Stomach (tissue), 9 donors: ENCODE measurements around the gene GHDC. TPM values are rescaled to one million over a fixed set of nuclear protein-coding genes. Genes with fewer than 3 reads are reported as not detected.

Experiments
- DNase-seq, 2 donors: peaks; one replicate each; pipeline versions ENCODE4 v3.0.0 to v3.0.0-alpha.2; 2013 to 2019
- H3K27ac ChIP-seq, 5 donors: fragments of 200-600 bp in 4 of 5; sonication (generic) in 4 of 5; one replicate each; pipeline ENCODE4 v1.5.1; 2013 to 2019; ENCODE audit warnings: mild to moderate bottlenecking in 1 of 5, moderate library complexity in 1 of 5
- H3K27me3 ChIP-seq, 3 donors: fragments of 200-600 bp; sonication (generic); one replicate each; pipeline ENCODE4 v1.5.1; 2017 to 2019; ENCODE audit warnings: mixed run types in 1 of 3
- H3K36me3 ChIP-seq, 4 donors: fragments of 200-600 bp; sonication (generic); 1 replicate in 3 of 4; 2 replicates in 1 of 4; pipeline ENCODE4 v1.5.1; 2016 to 2019
- H3K4me1 ChIP-seq, 4 donors: fragments of 200-600 bp; sonication (generic); one replicate each; pipeline ENCODE4 v1.5.1; 2016 to 2019
- H3K4me3 ChIP-seq, 4 donors: fragments of 200-600 bp; sonication (generic) in 3 of 4; one replicate each; pipeline ENCODE4 v1.5.1; 2016 to 2019; ENCODE audit warnings: mild to moderate bottlenecking in 1 of 4
- H3K9me3 ChIP-seq, 4 donors: fragments of 200-600 bp; sonication (generic); one replicate each; pipeline ENCODE4 v1.5.1; 2016 to 2019
- CTCF ChIP-seq, 7 experiments: fragments of 450-650 bp in 4 of 7; fragments of 200-600 bp in 3 of 7; sonication (generic) in 3 of 7; IDR thresholded peaks; one replicate each; pipeline ENCODE4 v1.5.1; 2016 to 2019; ENCODE audit warnings: antibody characterized with exemption in 7 of 7, control low read depth in 2 of 7, mild to moderate bottlenecking in 1 of 7
- EP300 ChIP-seq: sonication (generic); formaldehyde crosslinking; IDR thresholded peaks from one replicate; pipeline ENCODE4 v1.6.1; 2017; ENCODE audit warnings: antibody characterized with exemption
- POLR2A ChIP-seq, 4 donors: fragments of 450-650 bp; IDR thresholded peaks; one replicate each; pipeline ENCODE4 v1.6.1; 2016; ENCODE audit warnings: antibody characterized with exemption in 4 of 4, control low read depth in 2 of 4, mild to moderate bottlenecking in 1 of 4, moderate library complexity in 1 of 4
- POLR2AphosphoS5 ChIP-seq, 3 donors: sonication (generic); formaldehyde crosslinking; IDR thresholded peaks; one replicate each; pipeline ENCODE4 v1.6.1; 2016; ENCODE audit warnings: antibody characterized with exemption in 3 of 3
- WGBS, 5 donors: extraction: QIAGEN DNeasy Blood & Tissue Kit in 3 of 5; methylation state at CpG; one replicate each; pipeline versions ENCODE4 v1.1.5 to v1.1.7; 2013 to 2018; 5-methylcytosine and 5-hydroxymethylcytosine counted together
- intact Hi-C: fragments of 100-400 bp; cut with DNase I; formaldehyde crosslinking; loops from one replicate; pipeline ENCODE4 v1.15.1; 2023; ENCODE audit warnings: low total_unique reads
- polyA plus RNA-seq, 3 donors: library from polyadenylated mRNA; stranded (reverse); fragments of 200-250 nt; gene quantifications; one replicate each; pipeline ENCODE4 v1.2.3, GENCODE V29; 2013
- total RNA-seq, 5 donors: library from RNA; depleted of rRNA; stranded (reverse); fragments of >200 nt; gene quantifications; one replicate each; pipeline versions ENCODE4 v1.1.0 to v1.2.3, GENCODE V29; 2014 to 2016
- donor health status: healthy with polysubstance abuse.
- donor health status: Bipolar disorder and iron deficiency.
- donor health status: healthy.

The GHDC gene
- total and polyA plus RNA-seq, 8 donors: 7.1 to 43.2 (median 13.9) TPM; not detected in 1

GRCh38 chr17:42179911-42180410, 14.3 kb downstream of the GHDC start:
- no peak overlapping the region for H3K27ac ChIP-seq
- no peaks in the 10 kb centered on the region for H3K9me3 ChIP-seq
- intact Hi-C loops: no loop called here
- DNase-seq: peak; percentile 38 to 86
- H3K4me1 ChIP-seq: peaks cover 21 to 40% (median 36%) of the 10 kb centered on the region in 4 donors
- peaks cover 12 to 43% (median 23%) of the 10 kb centered on the region in 3 donors for H3K27me3 ChIP-seq
- no peaks in the 10 kb centered on the region for H3K36me3 ChIP-seq
- peak overlapping the region in 1 of 4 donors; percentile 55 for H3K4me3 ChIP-seq
- WGBS, 5 donors: 11 to 20% (median 13%) methylated on average over 15 to 20 of the region's 20 CpGs
- TF ChIP-seq EP300 (no peak), POLR2AphosphoS5 (IDR thresholded peaks at IDR 0.05) (no peak), POLR2A (IDR thresholded peaks at IDR 0.05) (no peak)

DNA sequence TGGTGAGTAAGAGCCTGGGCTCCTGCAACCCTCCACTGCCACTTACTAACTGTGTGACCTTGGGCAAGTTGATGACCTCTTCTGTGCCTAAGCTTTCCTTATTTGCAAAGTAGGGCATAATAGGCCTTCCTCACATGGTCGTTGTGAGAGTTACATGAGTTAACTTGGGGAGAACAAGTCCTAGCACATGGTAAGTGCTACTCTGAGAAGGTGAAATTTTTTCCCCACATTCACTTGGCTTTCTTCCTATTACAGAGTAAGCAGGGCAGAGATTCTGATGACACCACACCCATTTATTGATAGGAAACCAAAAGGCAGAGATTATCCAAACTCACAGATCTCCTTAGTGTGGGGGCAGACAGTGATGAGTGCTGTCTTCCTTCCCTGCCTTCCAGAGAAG, 15.0 kb downstream of the GHDC start:
- H3K4me3 ChIP-seq: no peak overlapping the region
- peaks cover 18 to 35% (median 30%) of the 10 kb centered on the region in 4 donors for H3K4me1 ChIP-seq
- no peaks in the 10 kb centered on the region for H3K9me3 ChIP-seq
- WGBS, 5 donors: 8 to 33% (median 12%) methylated on average over 1 of the region's 1 CpG
- no peak overlapping the region for H3K27ac ChIP-seq
- no peaks in the 10 kb centered on the region for H3K36me3 ChIP-seq
- DNase-seq: no peak
- H3K27me3 ChIP-seq: peaks cover 12 to 43% (median 23%) of the 10 kb centered on the region in 3 donors
- intact Hi-C loops: no loop called here
- no peak for TF ChIP-seq POLR2AphosphoS5 (IDR thresholded peaks at IDR 0.05)
- TF ChIP-seq CTCF (IDR thresholded peaks at IDR 0.05): no peak
- no peak for TF ChIP-seq EP300
- TF ChIP-seq POLR2A (IDR thresholded peaks at IDR 0.05): no peak

GRCh38 chr17:42178817-42179216, 15.5 kb downstream of the GHDC start:
- TF ChIP-seq POLR2AphosphoS5 (IDR thresholded peaks at IDR 0.05): no peak
- TF ChIP-seq POLR2A (IDR thresholded peaks at IDR 0.05): no peak
- peaks cover 12 to 43% (median 23%) of the 10 kb centered on the region in 3 donors for H3K27me3 ChIP-seq
- peak in 1 of 2 donors; percentile 39 for DNase-seq
- peaks cover 14 to 30% (median 27%) of the 10 kb centered on the region in 4 donors for H3K4me1 ChIP-seq
- WGBS, 5 donors: 23 to 41% (median 32%) methylated on average over 5 to 14 of the region's 14 CpGs
- no peaks in the 10 kb centered on the region for H3K36me3 ChIP-seq
- intact Hi-C loops: no loop called here
- no peaks in the 10 kb centered on the region for H3K9me3 ChIP-seq
- H3K4me3 ChIP-seq: no peak overlapping the region
- H3K27ac ChIP-seq: no peak overlapping the region

GRCh38 chr17:42177684-42178083, 16.6 kb downstream of the GHDC start:
- Histone ChIP-seq H3K4me1 (peaks cover 10 to 19% (median 17%) of the 10 kb centered on the region in 4 donors), H3K27ac (no peak overlapping the region), H3K4me3 (no peak overlapping the region), H3K27me3 (peaks cover 12 to 42% (median 23%) of the 10 kb centered on the region in 3 donors), H3K36me3 (no peaks in the 10 kb centered on the region), H3K9me3 (no peaks in the 10 kb centered on the region)
- intact Hi-C loops: no loop called here
- TF ChIP-seq CTCF (IDR thresholded peaks at IDR 0.05) (no peak), POLR2AphosphoS5 (IDR thresholded peaks at IDR 0.05) (no peak), EP300 (no peak), POLR2A (IDR thresholded peaks at IDR 0.05) (no peak)
- no peak for DNase-seq
- WGBS, 5 donors: 86 to 90% (median 88%) methylated on average over 2 of the region's 2 CpGs

DNA sequence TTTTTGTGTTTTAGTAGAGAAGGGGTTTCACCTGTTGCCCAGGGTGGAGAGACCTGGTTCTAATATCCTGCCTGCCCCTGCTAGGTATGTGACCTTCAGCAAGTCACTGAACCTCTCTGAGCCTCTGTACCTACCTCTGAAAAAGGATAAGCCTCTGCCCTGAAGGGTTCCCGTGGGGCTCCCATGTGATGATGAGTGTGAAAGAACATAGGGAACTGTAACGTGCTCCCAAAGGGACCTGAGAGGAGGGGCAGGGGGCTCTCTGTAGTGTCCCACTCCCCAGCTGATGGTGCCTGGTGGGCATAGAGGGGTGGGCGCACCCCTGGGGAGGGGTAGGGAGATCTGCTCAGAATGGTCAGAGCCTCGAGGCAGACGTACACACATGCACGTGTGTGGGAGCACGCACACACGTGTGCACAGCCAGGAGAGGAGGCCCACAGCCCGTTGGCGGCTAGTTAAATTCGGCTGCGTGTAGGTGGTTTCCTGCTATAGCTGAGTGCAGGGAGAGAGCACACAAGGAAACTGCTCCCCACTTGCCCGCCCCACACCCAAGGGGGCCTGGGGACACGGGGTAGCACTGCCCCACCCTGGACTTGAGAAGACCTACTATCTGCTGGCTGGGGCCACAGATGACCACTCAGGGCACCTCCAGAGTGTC, 20.0 kb downstream of the GHDC start:
- no peaks in the 10 kb centered on the region for H3K36me3 ChIP-seq
- no peaks in the 10 kb centered on the region for H3K9me3 ChIP-seq
- TF ChIP-seq POLR2AphosphoS5 (IDR thresholded peaks at IDR 0.05) (no peak), CTCF (IDR thresholded peaks at IDR 0.05) (no peak), EP300 (no peak), POLR2A (IDR thresholded peaks at IDR 0.05) (no peak)
- H3K27me3 ChIP-seq: peaks cover 0 to 8% (median 0%) of the 10 kb centered on the region in 3 donors
- no peak for DNase-seq
- peaks cover 0 to 5% (median 0%) of the 10 kb centered on the region in 4 donors for H3K4me1 ChIP-seq
- intact Hi-C loops: no loop called here
- no peak overlapping the region for H3K4me3 ChIP-seq
- WGBS, 5 donors: 68 to 75% (median 71%) methylated on average over 3 to 14 of the region's 14 CpGs
- no peak overlapping the region for H3K27ac ChIP-seq
